Activated naive CD4-positive, alpha-beta T cell treated with anti-CD3 and anti-CD28 coated beads, Interleukin-2, amount 10 ng/mL, durations not matched to agents 5 hours and 36 hours (primary cell): ENCODE results near the gene OOSP1. TPM values are rescaled to one million over a fixed set of nuclear protein-coding genes. Genes with fewer than 3 reads are reported as not detected.

Experiments used
- total RNA-seq, 2 experiments: library from RNA; stranded (reverse); gene quantifications; one replicate each; pipeline ENCODE4 v1.2.3, GENCODE V29; 2021

OOSP1 gene
- not detected for total RNA-seq

DNA sequence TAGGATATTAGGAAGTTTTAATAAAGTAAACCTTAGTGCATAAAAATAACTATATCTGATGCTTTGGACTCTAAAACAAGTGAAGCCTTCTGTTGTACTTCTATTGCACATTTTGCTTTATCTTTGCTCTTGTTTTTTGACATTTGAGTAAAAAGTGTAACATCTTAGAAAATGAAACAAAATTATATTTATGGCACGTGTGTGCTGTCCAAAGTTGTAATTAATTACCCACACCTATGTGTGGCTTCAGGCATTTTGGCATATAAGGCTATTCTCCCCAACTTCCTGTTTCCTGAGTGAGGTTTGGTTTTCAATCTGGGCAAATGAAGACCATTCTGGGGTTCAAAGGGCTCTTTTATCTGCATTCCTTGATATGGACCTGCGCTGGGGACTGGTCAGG lies at the start of gene OOSP1:
Gene OOSP1, plus strand, starts transcription at position 301 of the 400 bp plus-strand sequence. Its CDS starts 23 bp downstream, at position 324.

DNA sequence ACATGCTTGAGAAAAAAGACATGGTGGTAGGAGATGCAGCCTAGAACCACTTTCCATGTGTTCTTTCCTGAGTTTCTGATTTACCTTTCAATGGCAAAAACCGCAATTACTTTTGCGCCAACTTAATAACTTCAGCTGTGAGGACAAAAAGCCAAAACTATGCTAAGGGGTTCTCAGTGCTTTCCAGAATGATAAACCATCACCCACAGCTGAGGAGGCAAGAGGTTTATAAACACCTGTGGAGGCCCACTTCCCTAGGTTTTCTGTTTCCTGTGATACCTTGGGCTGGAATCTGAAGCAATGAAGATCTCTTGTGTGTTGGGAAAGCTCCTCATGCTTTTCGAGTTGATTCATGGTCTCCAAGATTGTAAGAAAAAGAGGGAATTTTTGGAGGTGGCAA lies 25.5 kb downstream of the OOSP1 start, which contains the start of gene OOSP4A:
Gene OOSP4A, plus strand, starts transcription at position 301 of the 400 bp plus-strand sequence. Its CDS starts 0 bp downstream, at position 301.

Other genes with a start within 250 kb of the OOSP1 start
- not detected for gene OR10V1, start 224.6 kb upstream of the OOSP1 start, total RNA-seq
- gene STX3, start 183.1 kb upstream of the OOSP1 start, total RNA-seq = 10 to 100 TPM; 39.3 to 40.2 TPM
- gene MRPL16, start 127.7 kb upstream of the OOSP1 start, total RNA-seq = 10 to 100 TPM; 60.9 to 65.9 TPM
- not detected for gene CBLIF, start 92.9 kb upstream of the OOSP1 start, total RNA-seq
- gene TCN1, start 71.9 kb upstream of the OOSP1 start, total RNA-seq = not detected
- not detected for gene OOSP3, start 59.6 kb upstream of the OOSP1 start, total RNA-seq
- gene OOSP4A, start 25.6 kb downstream of the OOSP1 start, total RNA-seq = not detected
- not detected for gene OOSP4B, start 78.7 kb downstream of the OOSP1 start, total RNA-seq
- gene OOSP2, start 102.0 kb downstream of the OOSP1 start, total RNA-seq = not detected
- gene MS4A3, start 118.2 kb downstream of the OOSP1 start, total RNA-seq = not detected
- gene MS4A2, start 150.2 kb downstream of the OOSP1 start, total RNA-seq = not detected
- not detected for gene MS4A6A, start 244.7 kb downstream of the OOSP1 start, total RNA-seq